ENCODE results near the gene VMAC. TPM values are rescaled to one million over a fixed set of nuclear protein-coding genes. Genes with fewer than 3 reads are reported as not detected.
A peak's percentile ranks its signal among the peaks of the same experiment; 100 is the strongest.

The VMAC gene
- total and polyA plus RNA-seq, 9 of the 15 experiments (the other 6 are each of a cell fraction or from before 2014, with no cell fraction given): 0.03 to 3.4 (median 1.1) TPM

DNA sequence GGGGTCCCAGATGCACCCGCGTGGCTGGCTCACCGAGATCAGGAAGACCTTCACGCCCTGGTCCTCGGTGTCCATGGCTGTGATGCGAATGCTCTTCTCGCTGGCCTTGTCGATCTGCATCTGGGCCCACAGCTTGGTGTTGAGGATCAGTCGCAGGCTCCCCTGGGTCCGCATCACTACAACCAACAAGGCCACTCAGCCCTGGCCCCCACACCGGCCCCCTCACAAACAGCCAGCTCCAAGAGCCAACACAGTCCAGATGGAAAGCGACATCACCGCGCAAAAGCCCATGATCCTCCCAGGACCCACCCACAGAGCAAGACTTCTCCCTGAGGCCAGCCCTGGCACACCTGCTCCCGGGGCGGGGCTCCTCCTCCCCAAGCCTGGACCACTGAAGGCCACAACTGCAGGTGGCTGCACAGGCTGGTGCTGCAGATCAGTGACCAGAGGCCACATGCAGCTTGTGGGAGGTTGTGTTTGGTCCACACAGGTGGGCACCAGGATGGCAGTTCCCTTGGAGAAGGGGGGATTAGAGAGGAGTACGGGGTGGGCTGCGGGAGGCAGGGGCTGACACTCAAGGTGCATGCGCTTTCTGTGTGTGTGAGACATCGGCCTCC, 13.9 kb downstream of the VMAC start:
- in situ Hi-C loops (cut with MboI): no loop called here
- WGBS (ENCODE audit: insufficient coverage, low coverage, missing lambda C conversion rate): 97% methylated on average over 18 of the region's 20 CpGs

More for the DNA sequence above, 13.9 kb downstream of the VMAC start:
- Histone ChIP-seq H3K4me3 (no peak overlapping the region), H3K79me2 (ENCODE audit: control insufficient read depth, insufficient read depth, low read length) (no peaks in the 10 kb centered on the region), H3K4me1 (replicated peaks in 1 of 2; ENCODE audit: control insufficient read depth in 2 of 2, insufficient read depth in 2 of 2, low read length in 2 of 2) (peaks cover 0 to 15% of the 10 kb centered on the region in 2 experiments; a peak in 2 of 5 replicates), H3K36me3 (ENCODE audit: control insufficient read depth, insufficient read depth, low read length) (peaks cover 79% of the 10 kb centered on the region; the same call in 1 of the 3 replicates), H3K4me2 (ENCODE audit: insufficient read depth, low read length) (no peak overlapping the region), H3K27me3 (ENCODE audit: control insufficient read depth in 2 of 2, insufficient read depth in 2 of 2, low read length in 2 of 2) (no peaks in the 10 kb centered on the region), H3K27ac (ENCODE audit: extremely low read depth, low read depth, low read length) (no peak overlapping the region), H3K9ac (ENCODE audit: insufficient read depth in 1 of 2, low read depth in 2 of 2, low read length in 2 of 2) (peak overlapping the region in 1 of 2 experiments; percentile 58; a peak in 1 of 4 replicates), H3K9me1 (ENCODE audit: control insufficient read depth, insufficient read depth, low read length) (no peaks in the 10 kb centered on the region), H3K9me3 (replicated peaks; ENCODE audit: control insufficient read depth, insufficient read depth, low read depth, low read length) (no peaks in the 10 kb centered on the region), H4K20me1 (replicated peaks; ENCODE audit: control insufficient read depth, insufficient read depth, low read length) (no peaks in the 10 kb centered on the region), H2AFZ (ENCODE audit: low read depth, low read length) (no peak overlapping the region)
- ChIA-PET POLR2A (interaction anchor here (1.2 kb wide), 1 partner anchor 15 kb away, joined by 3 read pairs; the partner anchor contains the start of gene NDUFA11), CTCF (ENCODE audit: low intra/inter-chr PET ratio) (no interaction called here)
- no peak for FAIRE-seq
- no peak for DNase-seq (ENCODE audit: extremely low read depth in 1 of 4, low spot score in 3 of 4)
- no TSS peak for BruUV-seq (replicated peaks)
- intact Hi-C loops (cut with micrococcal nuclease): no loop called here
- TF ChIP-seq TAF15 (IDR thresholded peaks at IDR 0.05; ENCODE audit: low read depth, low read length) (no peak), CSDE1 (IDR thresholded peaks at IDR 0.05) (no peak), RBM22 (IDR thresholded peaks at IDR 0.05; ENCODE audit: low read depth, low read length, poor library complexity, severe bottlenecking) (peak; percentile 59), HEY1 (CRISPR knock-in tag; IDR thresholded peaks at IDR 0.05; ENCODE audit: borderline replicate concordance) (no peak), KLF6 (CRISPR knock-in tag; IDR thresholded peaks at IDR 0.05; ENCODE audit: borderline replicate concordance) (no peak)
- TF ChIP-seq, protein P1, sequence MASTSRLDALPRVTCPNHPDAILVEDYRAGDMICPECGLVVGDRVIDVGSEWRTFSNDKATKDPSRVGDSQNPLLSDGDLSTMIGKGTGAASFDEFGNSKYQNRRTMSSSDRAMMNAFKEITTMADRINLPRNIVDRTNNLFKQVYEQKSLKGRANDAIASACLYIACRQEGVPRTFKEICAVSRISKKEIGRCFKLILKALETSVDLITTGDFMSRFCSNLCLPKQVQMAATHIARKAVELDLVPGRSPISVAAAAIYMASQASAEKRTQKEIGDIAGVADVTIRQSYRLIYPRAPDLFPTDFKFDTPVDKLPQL (IDR thresholded peaks at IDR 0.05; ENCODE audit: extremely low read depth, insufficient read length): no peak
- ATAC-seq: no peak
